ENCODE measurements around the gene GPR39. TPM values are rescaled to one million over a fixed set of nuclear protein-coding genes. Genes with fewer than 3 reads are reported as not detected.

Gene GPR39
- total RNA-seq, 2 experiments from 2014 or later, result 0.13 TPM; not detected in 1

DNA sequence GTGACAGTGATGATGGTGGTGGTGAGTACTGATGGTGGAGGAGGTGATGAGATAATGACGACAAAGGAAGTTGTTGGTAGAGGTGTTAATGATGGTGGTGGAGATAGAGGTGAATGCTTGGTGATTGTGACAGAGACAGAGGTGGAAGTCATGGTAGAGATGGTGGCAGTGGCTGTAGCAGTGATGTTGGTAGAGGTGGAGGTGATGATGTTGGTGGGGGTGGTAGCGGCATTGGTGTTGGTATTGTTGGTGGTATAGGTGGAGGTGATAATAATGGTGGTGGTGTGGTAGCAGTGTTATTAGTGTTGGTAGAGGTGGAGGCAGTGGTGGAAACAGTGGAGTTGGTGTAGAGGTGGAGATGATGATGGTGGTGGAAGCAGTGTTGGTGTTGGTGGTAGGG is 217.0 kb downstream of the GPR39 start:
- no peak for TF ChIP-seq EZH2phosphoT487 (IDR thresholded peaks at IDR 0.05; ENCODE audit: borderline replicate concordance, low read depth, low read length)
- no peak for TF ChIP-seq CTCF (conservative IDR thresholded peaks at IDR 0.05; ENCODE audit: low read length)
- no peak overlapping the region for H3K4me2 ChIP-seq (ENCODE audit: low read length)
- no peak for DNase-seq (ENCODE audit: low spot score)
- intact Hi-C loops (cut with micrococcal nuclease; ENCODE audit: unreplicated experiment), result no loop called here
- no peak overlapping the region for H2AFZ ChIP-seq (ENCODE audit: low read length)
- no TSS peak for BruUV-seq (replicated peaks)
- H3K36me3 ChIP-seq (ENCODE audit: insufficient read depth, low read length), result no peaks in the 10 kb centered on the region
- CTCF ChIA-PET (ENCODE audit: unreplicated experiment), result no interaction called here
- no peaks in the 10 kb centered on the region for H3K79me2 ChIP-seq (ENCODE audit: insufficient read depth, low read depth, low read length)
- no peak overlapping the region for H3K4me3 ChIP-seq (ENCODE audit: low read depth, low read length, poor library complexity, severe bottlenecking)
- H3K9me3 ChIP-seq (ENCODE audit: low read length), result no peaks in the 10 kb centered on the region
- no peaks in the 10 kb centered on the region for H3K9me2 ChIP-seq (ENCODE audit: insufficient read depth, low read length)
- peaks cover 6% of the 10 kb centered on the region for H3K4me1 ChIP-seq (ENCODE audit: insufficient read depth, low read length, poor library complexity, severe bottlenecking)
- POLR2A ChIA-PET, result no interaction called here
- no peak overlapping the region for H3K27ac ChIP-seq (ENCODE audit: low read depth, low read length, poor library complexity, severe bottlenecking)
- H4K20me1 ChIP-seq (ENCODE audit: insufficient read depth, low read length), result no peaks in the 10 kb centered on the region

DNA sequence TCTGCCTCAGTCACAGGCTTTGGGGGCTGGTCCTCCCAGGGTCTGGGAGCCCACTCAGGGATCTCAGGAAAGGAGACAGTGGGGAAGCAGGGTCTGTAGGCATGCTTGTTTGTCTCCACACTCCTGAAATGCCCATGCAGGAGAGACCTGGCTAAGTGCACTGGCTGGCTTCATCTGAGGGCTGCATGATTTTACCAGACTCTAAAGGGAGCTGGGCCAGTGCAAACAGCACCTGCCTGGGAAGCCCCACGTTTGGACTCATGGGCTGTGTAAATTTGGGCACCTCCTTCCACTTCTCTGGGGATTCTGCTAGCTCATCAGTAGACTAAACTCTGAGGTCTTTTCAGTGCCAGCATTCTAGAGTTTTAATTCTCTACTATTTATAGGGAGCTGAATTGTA is 219.7 kb downstream of the GPR39 start:
- no peaks in the 10 kb centered on the region for H3K9me2 ChIP-seq (ENCODE audit: insufficient read depth, low read length)
- no peak overlapping the region for H3K4me3 ChIP-seq (ENCODE audit: low read depth, low read length, poor library complexity, severe bottlenecking)
- H2AFZ ChIP-seq (ENCODE audit: low read length), result no peak overlapping the region
- H3K79me2 ChIP-seq (ENCODE audit: insufficient read depth, low read depth, low read length), result no peaks in the 10 kb centered on the region
- ChIA-PET CTCF (ENCODE audit: unreplicated experiment) (no interaction called here), POLR2A (interaction anchor here (0.7 to 5.2 kb wide), 3 partner anchors 10 to 27 kb away, joined by 3 to 27 read pairs (median 4); no protein-coding TSS in a partner anchor)
- no peaks in the 10 kb centered on the region for H4K20me1 ChIP-seq (ENCODE audit: insufficient read depth, low read length)
- no peak for DNase-seq (ENCODE audit: low spot score)
- no peaks in the 10 kb centered on the region for H3K9me3 ChIP-seq (ENCODE audit: low read length)
- intact Hi-C loops (cut with micrococcal nuclease; ENCODE audit: unreplicated experiment), result no loop called here
- H3K36me3 ChIP-seq (ENCODE audit: insufficient read depth, low read length), result no peaks in the 10 kb centered on the region
- no peak overlapping the region for H3K4me2 ChIP-seq (ENCODE audit: low read length)
- H3K27ac ChIP-seq (ENCODE audit: low read depth, low read length, poor library complexity, severe bottlenecking), result no peak overlapping the region
- BruUV-seq (replicated peaks), result no TSS peak
- no peak for TF ChIP-seq CTCF (conservative IDR thresholded peaks at IDR 0.05; ENCODE audit: low read length)
- TF ChIP-seq EZH2phosphoT487 (IDR thresholded peaks at IDR 0.05; ENCODE audit: borderline replicate concordance, low read depth, low read length), result no peak
- peaks cover 10% of the 10 kb centered on the region for H3K4me1 ChIP-seq (ENCODE audit: insufficient read depth, low read length, poor library complexity, severe bottlenecking)

DNA sequence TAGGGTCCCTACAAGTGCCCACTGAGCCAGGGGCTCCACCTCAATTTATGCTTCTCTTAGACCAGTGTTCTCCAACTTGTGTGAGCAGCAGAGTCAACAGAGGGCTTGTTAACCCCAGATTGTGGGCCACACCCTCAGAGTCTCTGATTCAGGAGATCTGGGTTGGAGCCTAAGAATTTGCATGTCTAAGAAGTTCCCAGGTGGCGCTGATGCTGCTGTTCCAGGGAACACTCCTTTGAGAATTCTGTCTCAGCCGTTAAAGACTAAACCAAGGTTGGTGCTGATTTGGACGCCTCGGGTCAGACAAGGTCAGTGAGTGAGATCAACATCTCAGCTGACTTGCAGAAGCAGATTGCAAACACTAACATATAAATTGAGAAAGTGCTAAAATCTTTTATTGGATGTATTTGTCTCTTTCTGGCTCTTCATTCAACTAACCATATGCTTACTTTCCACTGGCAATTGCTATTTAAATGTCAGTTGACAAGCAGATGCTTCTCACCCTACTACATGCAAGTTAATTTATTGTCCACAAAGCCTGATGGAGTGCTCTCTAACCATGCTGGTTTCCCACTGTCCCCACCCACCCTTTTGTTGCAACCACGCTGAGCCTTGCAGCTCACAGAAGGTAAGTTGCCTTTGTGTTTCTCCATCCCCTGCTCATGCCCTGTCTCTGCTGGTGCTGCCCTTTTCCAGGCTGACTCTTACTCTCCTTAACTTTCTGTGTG is 221.9 kb downstream of the GPR39 start:
- no peak overlapping the region for H3K4me3 ChIP-seq (ENCODE audit: low read depth, low read length, poor library complexity, severe bottlenecking)
- TF ChIP-seq CTCF (conservative IDR thresholded peaks at IDR 0.05; ENCODE audit: low read length) (no peak), EZH2phosphoT487 (IDR thresholded peaks at IDR 0.05; ENCODE audit: borderline replicate concordance, low read depth, low read length) (no peak)
- no peaks in the 10 kb centered on the region for H3K9me2 ChIP-seq (ENCODE audit: insufficient read depth, low read length)
- no peak for DNase-seq (ENCODE audit: low spot score)
- H3K79me2 ChIP-seq (ENCODE audit: insufficient read depth, low read depth, low read length), result no peaks in the 10 kb centered on the region
- no peak overlapping the region for H2AFZ ChIP-seq (ENCODE audit: low read length)
- H3K4me1 ChIP-seq (ENCODE audit: insufficient read depth, low read length, poor library complexity, severe bottlenecking), result peaks cover 31% of the 10 kb centered on the region
- H3K27ac ChIP-seq (ENCODE audit: low read depth, low read length, poor library complexity, severe bottlenecking), result no peak overlapping the region
- intact Hi-C loops (cut with micrococcal nuclease; ENCODE audit: unreplicated experiment), result no loop called here
- H4K20me1 ChIP-seq (ENCODE audit: insufficient read depth, low read length), result no peaks in the 10 kb centered on the region
- CTCF ChIA-PET (ENCODE audit: unreplicated experiment), result no interaction called here
- POLR2A ChIA-PET, result interaction anchor here (0.5 to 5.2 kb wide), 4 partner anchors 8 to 531 kb away, joined by 3 to 27 read pairs (median 3); no protein-coding TSS in a partner anchor
- no peak overlapping the region for H3K4me2 ChIP-seq (ENCODE audit: low read length)
- BruUV-seq (replicated peaks), result no TSS peak
- H3K36me3 ChIP-seq (ENCODE audit: insufficient read depth, low read length), result no peaks in the 10 kb centered on the region
- H3K9me3 ChIP-seq (ENCODE audit: low read length), result no peaks in the 10 kb centered on the region
